IPS-NIHi11 (cell line): ENCODE results near the gene ADD3.
"Not testable (repeated sequence)": the region's sequence is repeated elsewhere in the genome, so short reads cannot be mapped to it uniquely, and the experiment has no call there.

ENCODE experiments used
- DNase-seq: peaks from one replicate; pipeline ENCODE4 v3.0.0; 2012; ENCODE audit warnings: mixed read lengths, low spot score

ADD3 gene

DNA sequence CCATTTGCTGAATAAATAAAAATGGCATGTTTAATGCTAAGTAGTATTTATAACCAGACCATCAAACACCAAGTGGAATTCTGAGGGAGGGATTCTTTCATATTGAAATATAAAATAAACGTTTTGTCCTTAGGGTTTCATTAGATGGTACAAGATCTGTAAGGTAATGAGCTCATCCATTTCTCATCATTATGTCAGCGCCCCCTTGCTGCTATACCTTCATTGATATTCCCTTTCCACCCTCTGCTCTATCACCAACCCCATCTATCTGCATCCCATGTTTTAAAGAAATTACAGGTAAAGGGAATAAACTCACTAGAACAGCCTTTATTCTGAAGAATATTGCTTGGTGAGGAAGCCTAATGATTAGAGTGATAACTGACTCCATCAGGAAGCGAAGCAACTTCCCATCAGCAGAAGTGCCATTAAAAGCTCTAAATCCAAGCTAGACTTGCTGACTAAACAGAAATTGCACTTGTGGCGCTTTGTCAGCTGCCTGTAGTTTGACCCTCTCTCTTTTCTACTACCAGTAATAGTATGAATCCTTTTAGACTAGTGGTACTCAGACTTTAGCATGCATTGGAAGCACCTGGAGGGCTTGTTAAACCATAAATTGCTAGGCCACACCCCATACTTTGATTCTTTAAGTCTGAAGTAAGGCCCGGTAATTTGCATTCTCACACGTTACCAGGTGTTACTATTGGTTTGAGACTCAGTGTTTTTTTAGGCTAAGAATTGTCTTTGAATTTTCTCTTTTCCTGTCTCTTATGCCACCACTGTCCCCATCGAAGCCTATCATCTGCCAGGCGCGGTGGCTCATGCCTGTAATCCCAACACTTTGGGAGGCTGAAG is 27.5 kb downstream of the ADD3 start:
- DNase-seq: no peak

DNA sequence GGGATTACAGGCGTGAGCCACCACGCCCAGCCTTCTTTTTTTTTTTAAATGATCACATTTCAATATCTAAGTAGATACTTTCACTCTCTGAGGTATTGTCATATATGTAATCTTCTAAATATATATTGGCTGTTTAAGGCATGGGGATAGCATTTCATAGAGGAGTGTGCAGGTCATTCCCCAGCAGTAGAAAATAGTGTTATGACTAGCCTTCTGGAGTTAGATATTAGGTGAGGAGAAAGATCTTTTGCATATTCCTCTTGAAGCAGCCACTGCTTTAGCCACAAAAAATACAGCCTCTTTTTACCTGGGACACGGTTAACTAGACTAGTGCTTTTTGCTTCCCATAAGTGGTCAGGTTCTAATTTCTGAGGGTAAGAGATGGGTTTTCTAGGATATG is 28.9 kb downstream of the ADD3 start:
- no peak for DNase-seq

DNA sequence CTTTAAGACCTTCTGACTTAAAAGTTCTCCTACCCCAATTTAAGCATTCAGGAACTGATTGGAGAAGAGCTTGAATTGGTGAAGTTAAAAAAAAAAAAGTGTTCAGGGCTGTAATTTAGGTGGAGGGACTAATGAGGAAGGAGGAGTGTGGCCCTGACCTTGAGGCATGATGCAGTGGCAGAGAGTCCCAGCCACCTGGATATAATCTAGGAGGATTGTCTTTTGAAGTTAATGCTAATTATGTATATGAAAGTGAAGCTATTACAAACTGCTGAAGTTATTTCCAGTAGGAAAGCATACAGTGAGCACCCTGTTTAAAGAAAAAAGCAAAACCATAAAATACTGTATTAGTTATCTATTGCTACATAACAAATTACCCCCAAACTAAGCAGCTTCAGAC is 31.5 kb downstream of the ADD3 start:
- DNase-seq: no peak

DNA sequence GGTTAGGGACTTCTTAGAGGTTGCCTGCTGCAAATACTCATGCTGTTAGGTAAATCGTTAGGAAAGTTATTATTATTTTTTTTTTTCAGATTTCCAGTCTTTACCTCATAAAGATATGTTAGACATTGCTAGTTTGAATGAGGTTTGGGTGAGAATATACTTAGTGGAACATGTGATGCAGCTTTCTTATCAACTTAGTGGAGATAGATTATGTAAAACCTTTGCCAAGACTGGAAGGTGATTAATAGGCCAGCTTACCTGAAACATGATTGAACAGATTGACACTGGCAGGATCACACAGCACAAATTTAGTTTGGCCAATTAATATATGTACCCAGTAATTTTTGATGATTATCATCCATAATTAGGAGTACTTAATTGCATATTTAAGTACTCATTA is 32.3 kb downstream of the ADD3 start:
- DNase-seq: no peak

DNA sequence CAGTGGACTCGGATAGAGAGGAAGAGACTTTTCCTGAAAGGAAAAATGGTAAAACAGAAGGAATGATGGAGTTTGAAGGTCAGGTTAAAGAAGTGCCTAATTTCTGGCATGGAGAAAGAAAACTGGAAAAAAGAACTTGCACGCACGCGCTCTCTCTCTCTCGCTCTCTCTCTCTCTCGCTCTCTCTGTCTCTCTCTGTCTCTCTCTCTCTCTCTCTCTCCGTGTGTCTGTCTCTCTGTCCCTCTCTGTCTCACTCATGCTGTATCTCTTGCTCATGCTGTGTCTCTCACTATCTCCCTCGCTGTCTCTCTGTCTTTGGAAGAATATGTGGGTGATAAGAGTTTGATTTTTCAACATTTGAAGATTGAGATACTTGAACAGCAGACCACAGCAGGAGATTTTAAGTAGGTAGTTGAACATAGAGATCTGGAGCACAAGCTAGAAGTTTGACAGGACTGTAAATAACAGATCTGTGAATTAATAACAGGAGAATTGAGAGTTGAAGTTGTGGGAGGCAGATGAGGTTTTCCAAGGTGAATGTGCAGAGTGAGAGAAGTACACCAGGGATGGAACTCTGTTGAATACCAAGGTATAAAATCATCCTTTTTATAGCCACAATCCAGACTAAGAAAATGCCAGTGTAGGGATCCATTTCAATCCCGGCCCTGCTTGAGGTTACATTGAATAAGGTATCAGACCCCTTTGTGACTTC is 33.1 kb downstream of the ADD3 start:
- no peak for DNase-seq

DNA sequence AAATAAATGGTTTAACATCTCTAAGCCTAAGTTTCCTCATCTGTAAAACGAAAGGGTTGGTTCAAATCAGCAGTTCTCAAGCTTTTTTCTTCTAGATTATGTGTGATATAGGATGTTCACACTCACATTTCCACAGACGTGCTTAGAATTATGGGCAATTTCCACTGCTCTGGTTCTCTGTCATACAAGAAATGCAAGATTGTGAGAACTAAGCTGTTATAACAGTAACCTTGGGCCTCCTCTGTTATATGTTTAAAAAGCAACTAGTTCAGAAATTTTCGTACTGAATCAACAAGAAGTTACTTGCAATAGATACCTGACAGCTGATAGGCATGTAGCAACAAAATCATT is 33.7 kb downstream of the ADD3 start:
- DNase-seq: no peak

DNA sequence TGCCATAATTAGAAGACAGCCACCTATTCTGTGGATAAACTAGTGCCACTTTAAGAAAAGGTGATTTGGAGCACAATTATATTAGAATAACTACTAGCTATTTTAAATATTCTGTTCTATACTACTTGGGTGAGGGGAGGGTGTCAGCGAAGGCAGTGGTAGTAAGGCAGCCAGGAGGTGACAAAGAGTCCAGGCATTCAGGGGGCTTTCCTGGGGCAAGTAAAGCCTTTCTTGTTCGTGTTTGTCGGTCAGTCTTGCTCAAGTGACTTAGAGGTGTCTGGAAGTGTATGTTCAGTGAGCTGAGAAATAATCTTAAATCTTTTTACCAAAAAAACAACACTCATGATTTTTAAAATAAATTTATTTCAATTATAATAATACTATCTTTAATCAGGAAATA is 34.4 kb downstream of the ADD3 start:
- no peak for DNase-seq

DNA sequence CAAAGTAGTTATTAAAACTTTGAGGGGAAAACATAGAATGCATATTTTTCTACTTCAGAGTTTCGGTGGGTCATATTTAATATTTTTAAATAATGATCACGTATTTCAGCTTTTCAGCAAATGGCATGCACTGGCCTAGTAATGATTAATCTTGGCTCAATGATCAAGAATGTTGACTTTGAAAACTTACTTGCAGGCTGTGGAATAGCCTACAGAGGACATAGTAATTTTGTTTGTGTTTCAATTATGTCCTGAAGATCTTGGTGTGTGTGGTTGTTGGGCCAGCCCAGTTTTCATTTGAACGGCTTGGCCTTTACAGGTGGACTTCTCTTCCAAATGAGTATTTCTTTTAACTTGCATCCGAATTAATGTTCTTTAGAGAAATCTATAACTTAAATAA is 35.1 kb downstream of the ADD3 start:
- no peak for DNase-seq

DNA sequence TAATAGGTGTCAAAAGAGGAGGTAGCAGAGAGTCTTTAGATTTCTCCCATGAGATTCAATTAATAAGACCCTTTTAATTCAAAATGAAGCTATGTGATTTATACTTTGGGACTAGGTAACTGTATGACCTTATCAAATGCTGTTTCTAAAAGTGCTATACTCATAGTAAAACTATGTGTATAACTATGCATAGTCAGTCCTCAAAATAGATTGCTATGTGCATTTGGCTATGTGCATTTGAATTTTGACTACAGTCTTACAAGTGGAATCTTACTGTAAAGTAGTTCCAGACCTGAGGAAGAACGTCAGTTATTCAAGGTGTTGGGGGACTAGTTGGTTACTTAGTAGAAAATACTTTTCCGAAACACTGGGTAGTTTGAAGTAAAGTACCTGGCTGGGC is 36.9 kb downstream of the ADD3 start:
- DNase-seq: no peak

DNA sequence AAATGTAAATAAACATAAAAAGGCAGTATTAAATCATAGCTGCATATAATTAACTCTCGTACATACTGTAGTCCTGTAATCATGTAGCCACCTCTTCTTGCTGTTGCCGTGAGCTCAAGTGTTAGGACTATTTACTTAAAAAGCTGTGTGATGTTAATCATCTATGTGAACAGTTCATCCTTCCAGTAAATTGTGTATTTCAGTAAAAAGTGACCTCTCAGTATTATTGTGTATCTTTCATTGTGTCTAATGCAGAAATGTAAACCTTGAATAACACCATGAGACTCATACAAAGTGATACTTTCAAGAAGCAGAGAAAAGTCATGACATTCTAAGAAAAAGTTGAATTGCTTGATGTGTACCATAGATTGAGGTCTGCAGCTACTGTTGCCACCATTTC is 38.0 kb downstream of the ADD3 start:
- no peak for DNase-seq

DNA sequence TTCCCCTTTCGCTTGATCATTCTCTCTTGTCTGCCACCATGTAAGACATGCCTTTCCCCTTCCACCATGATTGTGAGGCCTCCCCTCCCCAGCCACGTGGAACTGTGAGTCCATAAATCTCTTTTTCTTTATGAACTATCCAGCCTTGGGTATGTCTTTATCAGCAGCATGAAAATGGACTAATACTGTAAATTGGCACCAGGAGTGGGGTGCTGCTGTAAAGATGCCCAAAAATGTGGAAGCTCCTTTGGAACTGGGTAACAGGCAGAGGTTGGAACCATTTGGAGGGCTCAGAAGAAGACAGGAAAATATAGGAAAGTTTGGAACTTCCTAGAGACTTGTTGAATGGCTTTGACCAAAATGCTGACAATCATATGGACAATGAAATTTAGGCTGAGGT is 40.4 kb downstream of the ADD3 start:
- DNase-seq: not testable (repeated sequence)

DNA sequence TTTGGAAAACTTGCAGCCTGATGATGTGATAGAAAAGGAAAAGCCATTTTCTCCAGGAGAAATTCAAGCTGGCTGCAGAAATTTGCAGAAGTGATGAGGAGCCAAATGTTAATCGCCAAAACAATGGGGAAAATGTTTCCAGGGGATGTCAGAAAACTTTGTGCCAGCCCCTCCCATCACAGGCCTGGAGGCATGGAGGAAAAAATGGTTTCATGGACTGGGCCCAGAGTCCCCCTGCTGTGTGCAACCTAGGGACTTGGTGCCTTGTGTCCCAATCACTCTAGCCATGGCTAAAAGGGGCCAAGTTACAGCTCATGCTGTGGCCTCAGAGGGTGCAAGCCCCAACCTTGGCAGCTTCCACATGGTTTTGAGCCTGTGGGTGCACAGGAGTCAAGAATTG is 41.0 kb downstream of the ADD3 start:
- DNase-seq: no peak

DNA sequence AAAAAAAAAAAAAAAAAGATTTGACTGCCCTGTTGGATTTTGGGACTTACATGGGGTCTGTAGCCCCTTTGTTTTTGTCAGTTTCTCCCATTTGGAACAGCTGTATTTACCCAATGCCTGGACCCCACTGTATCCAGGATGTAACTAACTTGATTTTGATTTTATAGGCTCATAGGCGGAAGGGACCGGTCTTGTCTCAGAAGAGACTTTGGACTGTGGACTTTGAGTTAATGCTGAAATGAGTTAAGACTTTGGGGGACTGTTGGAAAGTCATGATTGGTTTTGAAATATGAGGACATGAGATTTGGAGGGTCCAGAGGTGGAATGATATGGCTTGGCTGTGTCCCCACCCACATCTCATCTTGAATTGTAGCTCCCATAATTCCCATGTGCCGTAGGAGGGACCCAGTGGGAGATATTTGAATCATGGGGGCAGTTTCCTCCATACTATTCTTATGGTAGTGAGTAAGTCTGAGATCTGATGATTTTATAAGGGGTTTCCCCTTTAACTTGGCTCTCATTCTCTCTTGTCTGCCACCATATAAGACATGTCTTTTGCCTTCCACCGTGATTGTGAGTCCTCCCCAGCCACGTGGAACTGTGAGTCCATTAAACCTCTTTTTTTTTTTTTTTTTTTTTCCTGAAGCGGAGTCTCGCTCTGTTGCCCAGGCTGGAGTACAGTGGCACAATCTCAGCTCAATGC is 42.3 kb downstream of the ADD3 start:
- not testable (repeated sequence) for DNase-seq

DNA sequence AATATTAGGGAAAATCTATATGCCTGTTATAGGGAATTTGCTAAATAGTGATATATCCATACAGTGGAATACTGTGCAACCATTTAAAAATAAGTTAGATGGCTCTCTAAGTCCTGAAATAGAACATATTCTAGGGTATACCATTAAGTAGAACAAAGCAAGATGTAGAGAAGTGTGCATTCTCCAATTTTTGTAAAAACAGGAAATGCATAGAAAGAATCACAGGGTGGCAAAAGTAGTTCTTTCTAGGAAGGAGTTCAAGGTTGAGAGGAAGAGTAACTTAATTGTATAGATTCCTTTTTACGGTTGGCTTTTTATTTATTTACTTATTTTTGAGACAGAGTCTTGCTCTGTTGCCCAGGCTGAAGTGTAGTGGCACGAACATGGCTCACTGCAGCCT is 43.7 kb downstream of the ADD3 start:
- no peak for DNase-seq

DNA sequence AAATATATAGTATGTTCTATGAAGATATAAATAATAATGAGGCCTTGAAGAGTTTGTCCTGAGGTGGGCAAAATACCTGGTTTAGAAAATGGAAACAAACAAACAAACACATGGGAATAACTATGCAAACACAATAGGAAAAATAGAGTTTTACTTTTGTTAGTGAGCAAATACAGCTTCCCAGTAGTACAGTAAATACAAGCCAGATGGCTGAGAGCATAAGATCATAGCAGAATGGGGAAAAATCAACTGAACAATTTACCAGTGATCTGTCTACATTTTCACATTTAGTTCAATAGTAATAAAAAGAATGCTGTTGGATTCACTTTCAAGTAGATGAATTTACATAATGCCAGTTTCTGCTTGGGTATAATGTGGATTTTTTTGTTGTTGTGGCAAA is 45.1 kb downstream of the ADD3 start:
- DNase-seq: no peak

DNA sequence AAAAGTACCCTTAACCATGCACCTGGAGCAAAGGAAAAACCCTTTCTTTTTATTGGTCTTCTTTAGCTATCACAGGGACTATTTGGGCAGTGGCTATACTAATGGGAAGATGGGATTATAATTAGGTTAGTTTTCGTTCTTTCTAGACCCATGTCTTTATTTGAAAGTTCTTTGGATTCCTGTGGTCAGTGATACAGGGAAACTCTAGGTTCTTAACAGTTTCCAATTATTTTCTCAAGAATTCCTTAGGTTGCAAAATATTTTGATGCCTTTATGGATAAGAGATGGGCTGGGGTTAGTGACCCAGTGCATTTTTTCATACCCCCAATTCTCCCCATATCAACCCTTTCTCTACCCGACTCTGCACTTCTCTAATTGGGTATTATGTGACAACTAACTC is 49.0 kb downstream of the ADD3 start:
- DNase-seq: no peak

DNA sequence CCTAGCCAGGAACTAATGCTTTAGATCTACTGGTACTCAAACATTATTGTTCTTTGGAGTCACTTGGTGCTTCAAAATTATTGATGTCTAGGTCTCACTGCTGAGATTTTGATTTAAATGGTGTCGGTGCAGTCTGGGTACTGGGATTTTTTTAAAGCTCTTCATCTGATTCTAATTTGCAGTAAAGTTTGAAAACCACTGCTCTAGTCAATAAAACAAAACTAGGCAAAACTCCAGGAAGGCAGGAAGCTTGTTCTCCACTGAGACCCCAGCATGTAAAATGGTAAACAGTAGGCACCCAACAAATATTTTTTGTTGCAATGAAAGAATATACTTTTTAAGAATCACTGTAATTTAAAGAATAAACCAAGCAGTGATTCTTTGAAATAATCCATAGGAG is 49.7 kb downstream of the ADD3 start:
- no peak for DNase-seq

DNA sequence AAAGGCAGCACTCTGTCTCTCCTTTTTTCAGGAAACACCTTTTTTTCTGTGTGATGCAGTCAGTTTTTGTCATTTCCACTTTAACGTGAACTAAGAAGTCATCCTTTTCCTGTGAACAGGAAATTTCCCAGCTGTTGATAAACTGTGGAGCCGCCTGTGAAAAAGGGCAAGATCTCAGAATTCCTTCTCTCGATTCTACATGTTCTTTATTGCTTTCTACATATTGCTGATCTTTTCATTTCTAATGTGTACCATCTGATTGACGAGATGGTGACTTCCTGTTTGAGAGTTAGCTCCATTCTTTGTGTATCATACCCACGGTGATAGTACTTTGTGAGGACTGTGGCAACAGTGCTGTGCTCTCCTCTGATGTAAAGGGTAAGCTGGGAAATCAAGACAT is 50.4 kb downstream of the ADD3 start:
- no peak for DNase-seq

DNA sequence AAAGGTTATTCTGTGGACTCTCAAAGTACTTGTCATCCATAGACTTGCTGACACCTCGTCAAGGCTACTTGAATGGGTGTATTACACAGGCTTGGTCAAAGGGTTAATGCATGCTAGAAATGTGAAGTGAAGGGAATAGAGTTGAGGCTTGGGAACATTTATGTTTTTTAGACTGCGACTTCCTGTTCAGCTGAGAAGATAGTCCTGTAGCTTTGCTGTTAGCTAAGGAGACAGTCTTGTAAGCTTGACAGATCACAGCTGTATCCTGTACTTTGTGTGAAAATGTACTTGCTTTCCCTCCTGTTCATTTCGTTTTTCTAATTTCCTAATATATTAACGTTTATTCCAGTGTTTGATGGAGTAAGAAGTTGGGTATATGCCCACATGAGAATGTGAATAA is 52.1 kb downstream of the ADD3 start:
- no peak for DNase-seq

DNA sequence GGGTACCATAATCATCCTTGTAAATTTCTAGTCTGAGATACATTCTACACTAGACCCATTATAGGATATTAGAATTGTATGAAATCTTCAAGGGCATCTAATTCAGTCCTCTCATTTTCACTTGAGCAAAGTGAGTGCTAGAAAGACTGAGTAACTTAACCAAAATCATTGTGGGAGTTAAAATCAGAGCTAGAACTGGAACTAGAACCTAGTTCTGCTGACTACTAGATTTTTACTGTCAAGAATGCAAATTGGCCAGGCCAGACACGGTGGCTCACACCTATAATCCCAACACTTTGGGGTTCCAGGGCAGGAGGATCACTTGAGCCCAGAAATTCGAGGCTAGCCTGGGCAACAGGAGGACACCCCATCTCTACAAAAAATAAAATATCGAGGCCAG is 53.9 kb downstream of the ADD3 start:
- no peak for DNase-seq

DNA sequence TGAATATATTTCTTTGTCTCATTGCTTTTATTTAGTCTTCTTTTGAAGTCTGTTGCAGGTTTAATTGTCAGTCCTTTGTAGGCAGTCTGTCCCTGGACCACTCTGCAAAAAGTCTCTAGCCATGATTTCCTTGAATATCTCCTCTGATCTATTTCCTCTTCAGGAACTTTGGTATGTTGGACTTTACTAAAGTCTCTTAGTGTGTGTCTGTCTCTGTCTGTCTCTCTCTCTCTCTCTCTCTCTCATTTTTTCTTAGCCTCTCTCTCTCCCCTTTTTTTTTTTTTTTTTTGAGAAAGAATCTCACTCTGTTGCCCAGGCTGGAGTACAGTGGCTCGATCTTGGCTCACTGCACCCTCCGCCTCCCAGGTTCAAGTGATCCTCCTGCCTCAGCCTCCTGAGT is 57.5 kb downstream of the ADD3 start:
- DNase-seq: no peak

DNA sequence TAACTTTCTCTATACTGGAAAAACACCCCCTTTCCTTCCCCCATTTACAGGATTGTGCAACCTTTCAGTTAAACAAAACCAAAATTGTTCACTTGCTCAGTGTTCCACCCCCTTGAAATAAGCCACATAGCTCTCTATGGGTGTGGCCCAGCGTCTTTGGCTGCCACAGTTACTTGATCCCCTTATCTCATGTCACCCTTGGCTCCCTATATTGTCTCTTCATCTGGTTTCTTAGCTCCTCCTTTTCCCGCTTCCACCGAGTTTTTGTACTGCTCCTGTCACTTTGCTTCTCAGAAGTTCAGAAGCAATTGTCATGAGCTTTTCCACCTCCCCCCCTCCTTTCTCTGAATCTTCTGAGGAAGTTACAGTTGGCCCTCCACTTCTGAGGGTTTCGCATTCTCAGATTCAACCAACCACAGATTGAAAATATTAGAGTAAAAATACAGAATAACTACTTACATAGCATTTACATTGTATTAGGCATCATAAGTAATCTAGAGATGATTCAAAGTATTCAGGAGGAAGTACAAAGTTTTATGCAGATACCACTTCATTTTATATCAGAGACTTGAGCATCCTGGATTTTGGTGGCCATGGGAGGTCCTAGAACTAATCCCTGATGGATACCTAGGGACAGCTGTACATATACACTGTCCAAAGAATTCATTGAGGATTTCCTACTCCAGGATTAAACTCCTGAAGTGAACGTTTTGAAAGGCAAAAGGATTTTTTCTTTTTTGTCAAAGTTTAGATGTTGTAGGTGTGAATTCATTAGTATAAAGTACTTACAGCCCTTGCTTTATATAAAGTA is 60.4 kb downstream of the ADD3 start:
- DNase-seq: no peak
